CD4-positive, alpha-beta T cell (primary cell): ENCODE results near the gene CELF4. TPM values are rescaled to one million over a fixed set of nuclear protein-coding genes. Genes with fewer than 3 reads are reported as not detected.

Experiments used
- ATAC-seq: fragments of 200-7000 bp; cut with Tn5 transposase; one replicate; pipeline ENCODE4 v1.10.0; 2022; ENCODE audit warnings: mild to moderate bottlenecking; ENCODE audit not compliant: poor library complexity
- CTCF ChIA-PET: fragments of 350-600 bp; sonication (Branson Sonifier 250); formaldehyde crosslinking; loops from one replicate; lab custom pipeline; 2021; ENCODE audit warnings: antibody characterized with exemption, inconsistent platforms; lab: Charles Lee
- POLR2A ChIA-PET: fragments of 350-600 bp; sonication (Branson Sonifier 250); formaldehyde crosslinking; loops from one replicate; lab custom pipeline; 2021; ENCODE audit warnings: antibody characterized with exemption, inconsistent platforms; lab: Charles Lee
- DNase-seq, 14 experiments: peaks; one replicate each; pipeline ENCODE4 v3.0.0-alpha.2; 2013 to 2020; ENCODE audit warnings: mixed read lengths in 2 of 14
- H3K27ac ChIP-seq, 2 donors: one replicate each; pipeline versions ENCODE4 v1.5.1 to v1.7.0; 2013; ENCODE audit warnings: low read length in 2 of 2, low read depth in 1 of 2, mild to moderate bottlenecking in 1 of 2
- H3K27me3 ChIP-seq, 2 experiments: 1 replicate in 1 of 2; 2 replicates in 1 of 2; pipeline versions ENCODE4 v1.6.1 to v1.7.0; 2013; ENCODE audit warnings: low read length in 2 of 2, control low read depth in 1 of 2, mild to moderate bottlenecking in 1 of 2, moderate library complexity in 1 of 2; ENCODE audit not compliant: insufficient read depth in 2 of 2, control insufficient read depth in 1 of 2
- H3K36me3 ChIP-seq: one replicate; pipeline ENCODE4 v1.6.1; 2013; ENCODE audit warnings: low read length, control low read depth; ENCODE audit not compliant: insufficient read depth
- H3K4me1 ChIP-seq: one replicate; pipeline ENCODE4 v1.6.1; 2013; ENCODE audit warnings: low read length, control low read depth; ENCODE audit not compliant: insufficient read depth
- H3K4me3 ChIP-seq: one replicate; pipeline ENCODE4 v1.5.1; 2013; ENCODE audit warnings: mild to moderate bottlenecking, low read length, moderate library complexity
- H3K9me3 ChIP-seq, 2 experiments: 1 replicate in 1 of 2; 2 replicates in 1 of 2; pipeline versions ENCODE4 v1.6.1 to v1.7.0; 2013; ENCODE audit warnings: low read length in 2 of 2, mild to moderate bottlenecking in 2 of 2, control low read depth in 1 of 2, moderate library complexity in 1 of 2; ENCODE audit not compliant: control insufficient read depth in 1 of 2, insufficient read depth in 1 of 2
- H3K27ac Mint-ChIP-seq: one replicate; pipeline ENCODE4 v1.8.0; 2020; ENCODE audit warnings: mixed read lengths
- H3K27me3 Mint-ChIP-seq: one replicate; pipeline ENCODE4 v1.8.0; 2021; ENCODE audit warnings: mixed read lengths
- H3K36me3 Mint-ChIP-seq: one replicate; pipeline ENCODE4 v1.8.0; 2021; ENCODE audit warnings: low read depth, mixed read lengths
- H3K4me1 Mint-ChIP-seq: one replicate; pipeline ENCODE4 v1.8.0; 2021; ENCODE audit warnings: low read depth, mixed read lengths
- H3K4me3 Mint-ChIP-seq: one replicate; pipeline ENCODE4 v1.8.0; 2020; ENCODE audit warnings: mild to moderate bottlenecking, mixed read lengths
- H3K9me3 Mint-ChIP-seq: one replicate; pipeline ENCODE4 v1.8.0; 2020; ENCODE audit warnings: mixed read lengths
- CTCF ChIP-seq: fragments of 200-600 bp; IDR thresholded peaks from one replicate; pipeline ENCODE4 v1.8.0; 2022; ENCODE audit warnings: antibody characterized with exemption, mild to moderate bottlenecking
- intact Hi-C, 2 experiments: fragments of 100-400 bp; cut with DNase I in 1 of 2; cut with micrococcal nuclease in 1 of 2; formaldehyde crosslinking; loops; one replicate each; pipeline versions ENCODE4 v1.15.1 to v1.9.0; 2023 to 2025; cut with DNase I, micrococcal nuclease
- total RNA-seq, 174 experiments: library from RNA in 2 of 174; stranded (reverse) in 2 of 174; gene quantifications; one replicate each; pipeline ENCODE4 v1.2.3 and lab custom pipeline; 2021 to 2026

CELF4 gene
- total RNA-seq, 2 experiments from 2014 or later, result not detected

DNA sequence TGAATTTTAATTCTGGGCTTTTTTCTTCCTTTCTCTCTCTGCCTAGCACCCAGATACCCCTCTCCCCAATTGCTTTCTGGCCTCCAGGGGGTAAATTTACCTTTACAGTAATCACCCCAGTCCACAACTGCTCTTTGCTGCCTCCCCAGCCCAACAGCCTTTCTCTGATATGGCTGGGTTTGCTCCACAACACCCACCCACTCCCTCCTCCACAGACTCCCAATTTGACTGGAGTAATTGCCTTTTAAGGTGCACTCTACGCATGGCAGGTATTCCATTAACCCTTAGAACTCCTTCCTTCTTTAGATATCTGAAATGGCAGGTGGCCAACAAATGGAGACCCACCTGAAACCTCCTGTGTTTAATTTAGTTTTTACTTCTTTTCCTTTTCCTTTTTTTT, 3.6 kb downstream of the CELF4 start:
- DNase-seq (no peak), ATAC-seq (no peak)
- H3K4me1 ChIP-seq, result peaks cover under 1% of the 10 kb centered on the region
- Mint-ChIP-seq H3K27me3 (peaks cover 66% of the 10 kb centered on the region), H3K27ac (no peak overlapping the region), H3K36me3 (no peaks in the 10 kb centered on the region), H3K9me3 (no peaks in the 10 kb centered on the region), H3K4me3 (no peak overlapping the region), H3K4me1 (peaks cover 6% of the 10 kb centered on the region)
- no peak for TF ChIP-seq CTCF
- CTCF ChIA-PET, result no interaction called here
- intact Hi-C loops, result no loop called here
- peaks cover 0 to 11% of the 10 kb centered on the region in 2 experiments for H3K9me3 ChIP-seq
- peaks cover 23 to 44% of the 10 kb centered on the region in 2 experiments for H3K27me3 ChIP-seq
- H3K4me3 ChIP-seq, result no peak overlapping the region
- H3K36me3 ChIP-seq, result no peaks in the 10 kb centered on the region
- POLR2A ChIA-PET, result no interaction called here
- no peak overlapping the region for H3K27ac ChIP-seq

DNA sequence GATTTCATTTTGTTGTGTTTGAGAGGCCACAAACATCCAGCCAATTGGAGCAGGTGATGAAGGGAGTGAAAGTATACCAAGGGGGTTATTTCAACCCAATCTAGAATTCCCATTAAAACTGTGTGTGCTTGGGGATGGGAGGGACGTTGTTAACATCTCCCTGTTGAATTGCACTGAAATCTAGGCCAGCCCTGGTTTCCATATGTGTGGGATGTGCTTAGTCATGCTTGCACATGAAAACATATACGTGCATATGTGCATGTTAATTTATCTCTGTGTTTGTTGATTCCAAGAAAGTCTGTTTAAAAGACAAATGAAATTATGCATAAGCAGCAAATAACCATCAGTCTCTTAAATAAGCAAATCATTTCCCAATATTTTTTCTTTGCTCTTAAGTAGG, 5.6 kb downstream of the CELF4 start:
- Mint-ChIP-seq H3K36me3 (no peaks in the 10 kb centered on the region), H3K9me3 (no peaks in the 10 kb centered on the region), H3K27ac (no peak overlapping the region), H3K4me3 (no peak overlapping the region), H3K27me3 (peaks cover 53% of the 10 kb centered on the region), H3K4me1 (no peaks in the 10 kb centered on the region)
- ChIA-PET POLR2A (no interaction called here), CTCF (no interaction called here)
- H3K27me3 ChIP-seq, result peaks cover 10 to 29% of the 10 kb centered on the region in 2 experiments
- no peaks in the 10 kb centered on the region for H3K4me1 ChIP-seq
- no peak for ATAC-seq
- no peaks in the 10 kb centered on the region for H3K36me3 ChIP-seq
- peaks cover 0 to 3% of the 10 kb centered on the region in 2 experiments for H3K9me3 ChIP-seq
- DNase-seq, result no peak
- intact Hi-C loops, result no loop called here
- TF ChIP-seq CTCF, result no peak
- no peak overlapping the region for H3K4me3 ChIP-seq
- no peak overlapping the region for H3K27ac ChIP-seq

- intact Hi-C loops, result no loop called here
- no peaks in the 10 kb centered on the region for H3K9me3 Mint-ChIP-seq
- H3K36me3 Mint-ChIP-seq, result no peaks in the 10 kb centered on the region
- POLR2A ChIA-PET, result no interaction called here
- H3K4me1 Mint-ChIP-seq, result no peaks in the 10 kb centered on the region
- Histone ChIP-seq H3K4me3 (no peak overlapping the region), H3K9me3 (no peaks in the 10 kb centered on the region), H3K36me3 (no peaks in the 10 kb centered on the region), H3K27me3 (peaks cover 4 to 21% of the 10 kb centered on the region in 2 experiments), H3K27ac (no peak overlapping the region), H3K4me1 (no peaks in the 10 kb centered on the region)
- ATAC-seq (no peak), DNase-seq (no peak)
- H3K4me3 Mint-ChIP-seq, result no peak overlapping the region
- H3K27ac Mint-ChIP-seq, result no peak overlapping the region
- no peak for TF ChIP-seq CTCF
- CTCF ChIA-PET, result no interaction called here
- H3K27me3 Mint-ChIP-seq, result peaks cover 44% of the 10 kb centered on the region
These were observed 6.4 kb downstream of the CELF4 start for GRCh38 chr18:37559194-37559593.
